ENCODE measurements around the gene LRRC70. TPM values are rescaled to one million over a fixed set of nuclear protein-coding genes. Genes with fewer than 3 reads are reported as not detected.

LRRC70 gene
- total and polyA plus RNA-seq, 2 experiments from 2014 or later, result 0.15 to 1.7 TPM

DNA sequence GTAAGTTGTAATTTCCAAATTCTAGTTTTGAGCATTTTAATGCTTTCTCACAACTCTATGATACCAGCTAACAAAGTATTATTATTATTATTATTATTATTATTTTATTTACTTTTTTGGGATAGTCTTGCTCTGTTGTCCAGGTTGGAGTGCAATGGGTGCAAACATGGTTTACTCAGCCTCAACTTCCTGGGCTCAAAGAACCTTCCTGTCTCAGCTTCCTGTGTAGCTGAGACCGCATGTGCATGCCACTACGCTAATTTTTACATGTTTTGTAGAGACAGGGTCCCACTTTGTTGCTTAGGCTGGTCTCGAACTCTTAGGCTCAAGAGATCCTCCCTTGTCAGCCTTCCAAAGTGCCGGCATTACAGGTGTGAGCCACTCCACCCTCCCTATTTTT, 27.0 kb downstream of the LRRC70 start:
- Histone ChIP-seq H3K79me2 (replicated peaks; ENCODE audit: insufficient read depth) (no peaks in the 10 kb centered on the region), H3K36me3 (ENCODE audit: insufficient read depth) (no peaks in the 10 kb centered on the region; the same call in 1 of the 2 replicates), H4K20me1 (replicated peaks; ENCODE audit: insufficient read depth) (no peaks in the 10 kb centered on the region), H3K4me2 (no peak overlapping the region), H3K9me2 (ENCODE audit: insufficient read depth) (no peaks in the 10 kb centered on the region), H3K4me1 (ENCODE audit: insufficient read depth) (no peaks in the 10 kb centered on the region), H3K27me3 (ENCODE audit: insufficient read depth) (no peaks in the 10 kb centered on the region), H3K4me3 (no peak overlapping the region), H3F3A (replicated peaks; ENCODE audit: low read depth) (no peaks in the 10 kb centered on the region), H2AFZ (no peak overlapping the region), H3K27ac (ENCODE audit: low read depth) (no peak overlapping the region)
- DNase-seq (ENCODE audit: low spot score), result no peak
- H3K4me3 Mint-ChIP-seq, result no peak overlapping the region
- ATAC-seq, result no peak
- no peaks in the 10 kb centered on the region for H3K4me1 Mint-ChIP-seq
- no peaks in the 10 kb centered on the region for H3K9me3 Mint-ChIP-seq
- no peak for TF ChIP-seq ZNF114 (CRISPR knock-in tag; IDR thresholded peaks at IDR 0.05)
- no peak for TF ChIP-seq STAT1 (IDR thresholded peaks at IDR 0.05; ENCODE audit: unreplicated experiment)
- no peak for TF ChIP-seq JUNB (IDR thresholded peaks at IDR 0.05; ENCODE audit: unreplicated experiment)
- TF ChIP-seq NANOG (IDR thresholded peaks at IDR 0.05; ENCODE audit: borderline replicate concordance), result no peak
- TF ChIP-seq, protein P1, sequence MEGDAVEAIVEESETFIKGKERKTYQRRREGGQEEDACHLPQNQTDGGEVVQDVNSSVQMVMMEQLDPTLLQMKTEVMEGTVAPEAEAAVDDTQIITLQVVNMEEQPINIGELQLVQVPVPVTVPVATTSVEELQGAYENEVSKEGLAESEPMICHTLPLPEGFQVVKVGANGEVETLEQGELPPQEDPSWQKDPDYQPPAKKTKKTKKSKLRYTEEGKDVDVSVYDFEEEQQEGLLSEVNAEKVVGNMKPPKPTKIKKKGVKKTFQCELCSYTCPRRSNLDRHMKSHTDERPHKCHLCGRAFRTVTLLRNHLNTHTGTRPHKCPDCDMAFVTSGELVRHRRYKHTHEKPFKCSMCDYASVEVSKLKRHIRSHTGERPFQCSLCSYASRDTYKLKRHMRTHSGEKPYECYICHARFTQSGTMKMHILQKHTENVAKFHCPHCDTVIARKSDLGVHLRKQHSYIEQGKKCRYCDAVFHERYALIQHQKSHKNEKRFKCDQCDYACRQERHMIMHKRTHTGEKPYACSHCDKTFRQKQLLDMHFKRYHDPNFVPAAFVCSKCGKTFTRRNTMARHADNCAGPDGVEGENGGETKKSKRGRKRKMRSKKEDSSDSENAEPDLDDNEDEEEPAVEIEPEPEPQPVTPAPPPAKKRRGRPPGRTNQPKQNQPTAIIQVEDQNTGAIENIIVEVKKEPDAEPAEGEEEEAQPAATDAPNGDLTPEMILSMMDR (conservative IDR thresholded peaks at IDR 0.05; ENCODE audit: low read depth in 2 of 2), result no peak
- no peak for TF ChIP-seq REST (IDR thresholded peaks at IDR 0.05; ENCODE audit: unreplicated experiment)
- H3K27ac Mint-ChIP-seq, result no peak overlapping the region
- H3K36me3 Mint-ChIP-seq (ENCODE audit: low read depth), result peaks cover 10% of the 10 kb centered on the region; the same call in 2 of the 3 replicates
- H3K27me3 Mint-ChIP-seq (ENCODE audit: insufficient read depth, low read depth, poor library complexity), result no peaks in the 10 kb centered on the region

GRCh38 chr5:62606878-62607277, 28.3 kb downstream of the LRRC70 start:
- Mint-ChIP-seq H3K9me3 (no peaks in the 10 kb centered on the region), H3K27ac (no peak overlapping the region)
- DNase-seq (ENCODE audit: low spot score), result no peak
- no peak for TF ChIP-seq STAT1 (IDR thresholded peaks at IDR 0.05; ENCODE audit: unreplicated experiment)
- TF ChIP-seq REST (IDR thresholded peaks at IDR 0.05; ENCODE audit: unreplicated experiment), result no peak
- no peak for TF ChIP-seq ZNF331 (CRISPR knock-in tag; IDR thresholded peaks at IDR 0.05; ENCODE audit: low read depth)
- no peak for TF ChIP-seq CREB1 (CRISPR knock-in tag; IDR thresholded peaks at IDR 0.05; ENCODE audit: low read depth)
- no peak for TF ChIP-seq NANOG (IDR thresholded peaks at IDR 0.05; ENCODE audit: borderline replicate concordance)
- no peak for TF ChIP-seq ZNF114 (CRISPR knock-in tag; IDR thresholded peaks at IDR 0.05)
- no peak for TF ChIP-seq EZH2 (IDR thresholded peaks at IDR 0.05; ENCODE audit: low read depth, unreplicated experiment)
- TF ChIP-seq, protein P1 (conservative IDR thresholded peaks at IDR 0.05; ENCODE audit: low read depth in 2 of 2), result no peak
- TF ChIP-seq JUNB (IDR thresholded peaks at IDR 0.05; ENCODE audit: unreplicated experiment), result no peak
- no peak for TF ChIP-seq ETS1 (IDR thresholded peaks at IDR 0.05)
- no peak for TF ChIP-seq EZH2phosphoT487 (IDR thresholded peaks at IDR 0.05; ENCODE audit: unreplicated experiment)

More at GRCh38 chr5:62606878-62607277, 28.3 kb downstream of the LRRC70 start:
- no peak overlapping the region for H3K4me2 ChIP-seq
- H3K4me3 ChIP-seq, result no peak overlapping the region
- H3K27ac ChIP-seq (ENCODE audit: low read depth), result no peak overlapping the region
- Mint-ChIP-seq H3K36me3 (ENCODE audit: low read depth) (peaks cover 10% of the 10 kb centered on the region; the same call in 2 of the 3 replicates), H3K4me1 (no peaks in the 10 kb centered on the region), H3K4me3 (no peak overlapping the region), H3K27me3 (ENCODE audit: insufficient read depth, low read depth, poor library complexity) (no peaks in the 10 kb centered on the region)
- no peaks in the 10 kb centered on the region for H4K20me1 ChIP-seq (replicated peaks; ENCODE audit: insufficient read depth)
- no peaks in the 10 kb centered on the region for H3K79me2 ChIP-seq (replicated peaks; ENCODE audit: insufficient read depth)
- H3K27me3 ChIP-seq (ENCODE audit: insufficient read depth), result no peaks in the 10 kb centered on the region
- no peaks in the 10 kb centered on the region for H3K9me2 ChIP-seq (ENCODE audit: insufficient read depth)
- no peaks in the 10 kb centered on the region for H3F3A ChIP-seq (replicated peaks; ENCODE audit: low read depth)
- no peak for ATAC-seq
- no peaks in the 10 kb centered on the region for H3K4me1 ChIP-seq (ENCODE audit: insufficient read depth)
- H3K36me3 ChIP-seq (ENCODE audit: insufficient read depth), result no peaks in the 10 kb centered on the region; the same call in 1 of the 2 replicates
- H2AFZ ChIP-seq, result no peak overlapping the region

Measured in GM23338 (cell line).